Measurements from ENCODE around the gene ARHGAP10. TPM values are rescaled to one million over a fixed set of nuclear protein-coding genes. Genes with fewer than 3 reads are reported as not detected.

Gene ARHGAP10
- total RNA-seq, 1 donor from 2014 or later = 11.5 TPM

DNA sequence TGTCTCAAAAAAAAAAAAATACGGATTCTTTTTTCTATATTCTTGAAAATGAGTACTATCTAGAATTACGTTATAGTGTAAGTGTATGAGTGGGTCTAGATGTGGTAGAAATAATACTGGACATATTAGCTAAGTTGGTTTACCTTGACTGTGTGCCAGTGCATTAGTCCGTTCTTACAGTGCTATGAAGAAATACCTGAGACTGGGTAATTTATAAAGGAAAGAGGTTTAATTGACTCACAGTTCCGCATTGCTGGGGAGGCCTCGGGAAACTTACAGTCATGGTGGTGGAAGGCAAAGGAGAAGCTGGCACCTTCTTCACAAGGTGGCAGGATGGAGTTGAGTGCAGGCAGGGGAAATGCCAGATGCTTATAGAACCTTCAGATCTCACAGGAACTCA lies 92.4 kb downstream of the ARHGAP10 start:
- intact Hi-C loops (cut with micrococcal nuclease) = no loop called here

DNA sequence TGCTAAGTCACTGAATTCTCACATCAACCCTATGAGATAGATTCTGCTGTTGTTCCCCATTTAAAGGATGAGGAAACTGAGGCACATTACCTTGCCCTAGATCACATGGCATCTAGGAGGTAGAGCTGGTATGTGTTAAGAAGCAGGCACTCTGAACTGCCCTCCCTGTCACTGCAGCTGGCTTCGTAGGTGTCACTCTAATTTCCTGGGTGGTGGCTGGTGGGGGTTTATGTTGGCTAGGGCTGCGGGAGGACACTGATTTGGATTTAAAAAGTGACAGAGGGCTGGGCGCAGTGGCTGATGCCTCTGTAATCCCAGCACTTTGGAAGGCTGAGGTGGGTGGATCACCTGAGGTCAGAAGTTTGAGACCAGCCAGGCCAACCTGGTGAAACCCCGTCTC lies 93.0 kb downstream of the ARHGAP10 start:
- intact Hi-C loops (cut with micrococcal nuclease) = no loop called here

DNA sequence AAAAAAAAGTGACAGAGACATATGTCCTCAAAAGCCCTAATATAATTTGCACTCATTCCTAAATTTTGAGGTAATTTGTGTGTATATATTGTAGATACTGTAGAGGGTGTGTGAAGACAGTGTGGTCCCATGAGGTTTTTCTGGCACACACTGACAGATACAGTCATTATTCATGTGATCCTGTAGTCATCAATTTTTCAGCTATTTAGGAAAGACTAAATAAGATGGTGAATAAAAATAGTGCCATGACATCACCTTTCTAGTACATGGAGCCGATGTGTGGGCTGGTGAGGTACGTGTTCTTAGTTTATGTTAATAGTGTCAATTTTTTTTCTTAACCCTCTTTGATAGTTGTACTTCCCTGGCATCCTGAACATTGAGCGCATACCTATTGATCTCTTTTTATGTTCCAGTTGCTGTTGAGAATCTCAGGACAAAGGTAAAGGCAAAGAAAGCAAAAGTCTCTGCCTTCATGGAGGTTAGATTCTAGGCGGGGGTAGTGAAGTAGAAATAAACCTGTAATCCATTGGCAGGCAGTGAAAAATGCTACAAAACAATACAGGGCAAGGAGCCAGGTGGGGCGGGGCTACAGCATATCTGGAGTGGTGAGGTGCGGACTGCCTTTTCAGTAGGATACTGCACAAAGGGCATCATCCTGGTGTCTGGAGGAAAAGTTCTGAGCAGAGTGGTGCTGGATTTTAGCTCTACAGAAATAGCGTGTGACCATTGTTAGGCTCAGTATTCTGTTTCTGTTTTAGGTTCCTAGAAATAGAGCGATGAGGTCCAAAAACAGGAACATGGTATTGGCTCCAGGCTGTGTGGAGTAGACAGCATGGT lies 93.8 kb downstream of the ARHGAP10 start:
- intact Hi-C loops (cut with micrococcal nuclease) = no loop called here

DNA sequence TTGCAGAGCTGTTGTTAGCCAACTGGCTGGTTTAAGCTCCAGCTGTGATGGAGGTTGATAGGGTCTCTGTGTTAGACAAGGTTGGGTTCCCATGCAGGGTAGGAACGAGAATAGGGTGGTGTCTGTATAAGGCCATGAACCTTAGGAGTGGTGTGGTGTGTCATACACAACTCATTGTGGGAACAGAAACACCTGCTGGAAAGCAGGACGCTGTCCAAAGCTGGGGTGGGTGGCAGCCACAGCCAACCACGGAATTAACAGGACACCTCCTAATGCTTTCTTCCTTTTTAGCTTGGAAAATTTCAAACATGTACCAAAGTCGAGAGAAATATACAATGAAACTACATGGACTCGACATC lies 94.4 kb downstream of the ARHGAP10 start:
- intact Hi-C loops (cut with micrococcal nuclease) = no loop called here

DNA sequence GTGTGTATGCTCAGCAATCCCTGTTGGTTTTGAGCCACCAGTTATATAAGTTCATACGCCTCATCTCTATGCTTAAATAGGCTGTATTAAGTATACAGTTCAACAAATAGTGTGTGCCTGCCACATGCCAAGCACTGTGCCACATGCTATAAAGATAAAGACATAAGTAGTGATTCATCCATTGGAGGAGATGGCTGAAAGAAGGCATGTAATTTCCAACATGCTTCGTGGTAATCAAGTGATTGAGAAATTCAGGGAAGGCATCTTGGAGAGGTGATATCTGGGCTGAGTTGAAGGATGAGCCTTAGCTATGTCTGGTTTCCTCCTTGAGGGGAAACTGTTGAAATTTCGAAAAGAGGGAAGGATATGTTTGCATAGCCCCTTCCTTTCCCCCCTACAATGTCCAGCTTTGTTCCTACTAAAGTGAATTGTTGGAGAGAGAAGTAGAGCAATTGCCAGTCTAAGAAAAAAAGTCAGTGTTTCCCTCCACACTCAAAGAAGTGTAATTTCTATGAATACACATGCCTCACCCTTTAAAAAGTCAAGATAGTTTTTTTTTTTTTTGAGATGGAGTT lies 96.5 kb downstream of the ARHGAP10 start:
- intact Hi-C loops (cut with micrococcal nuclease) = no loop called here

DNA sequence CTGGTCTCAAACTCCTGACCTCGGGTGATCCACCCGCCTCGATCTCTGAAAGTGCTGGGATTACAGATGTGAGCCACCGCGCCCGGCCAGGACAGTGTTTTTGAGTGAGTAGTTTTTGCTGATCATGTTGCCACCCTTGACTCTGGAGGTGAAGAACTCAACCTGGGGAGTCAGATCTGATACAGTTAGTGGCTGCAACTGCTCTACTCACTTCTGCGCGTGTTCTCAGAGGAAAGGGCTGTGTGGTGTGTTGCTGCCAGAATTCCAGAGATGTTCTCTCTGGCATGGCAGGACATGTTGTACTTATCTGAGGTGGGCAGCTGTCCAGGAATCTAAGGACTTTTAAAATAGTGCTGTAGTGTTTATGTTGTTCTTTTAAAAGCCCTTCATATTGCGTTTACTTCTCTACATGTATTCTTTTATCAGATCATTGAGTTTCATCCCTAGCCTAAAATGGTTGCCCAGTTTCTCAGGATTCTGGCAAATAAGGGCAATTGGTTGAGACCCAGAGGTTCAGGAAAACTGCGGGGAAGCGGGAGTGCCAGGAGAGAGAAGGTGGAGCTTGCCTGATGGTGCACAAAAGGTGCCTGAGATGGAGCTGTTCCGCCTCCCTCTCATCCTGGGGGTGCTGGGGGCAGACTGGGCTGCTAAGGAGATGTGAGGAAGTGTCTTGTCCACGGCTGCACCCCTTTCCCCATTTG lies 97.7 kb downstream of the ARHGAP10 start:
- intact Hi-C loops (cut with micrococcal nuclease) = no loop called here

DNA sequence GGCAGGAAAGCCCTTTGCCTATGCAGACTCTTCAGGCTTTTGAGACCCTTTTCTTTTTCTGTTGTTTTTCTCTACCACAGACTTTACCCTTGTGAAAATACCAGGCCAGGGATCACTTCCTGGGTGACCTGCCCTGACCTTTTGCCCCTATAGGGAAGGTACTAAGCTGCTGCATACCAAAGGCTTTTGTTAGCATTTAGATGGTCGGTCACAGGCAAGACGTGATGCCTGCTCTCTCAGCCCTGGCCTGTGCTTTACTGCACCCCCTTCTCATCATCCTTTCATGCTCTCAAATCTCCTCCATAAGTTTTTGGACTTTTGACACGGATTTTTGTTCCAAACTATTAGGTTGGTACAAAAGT lies 98.2 kb downstream of the ARHGAP10 start:
- intact Hi-C loops (cut with micrococcal nuclease) = no loop called here

DNA sequence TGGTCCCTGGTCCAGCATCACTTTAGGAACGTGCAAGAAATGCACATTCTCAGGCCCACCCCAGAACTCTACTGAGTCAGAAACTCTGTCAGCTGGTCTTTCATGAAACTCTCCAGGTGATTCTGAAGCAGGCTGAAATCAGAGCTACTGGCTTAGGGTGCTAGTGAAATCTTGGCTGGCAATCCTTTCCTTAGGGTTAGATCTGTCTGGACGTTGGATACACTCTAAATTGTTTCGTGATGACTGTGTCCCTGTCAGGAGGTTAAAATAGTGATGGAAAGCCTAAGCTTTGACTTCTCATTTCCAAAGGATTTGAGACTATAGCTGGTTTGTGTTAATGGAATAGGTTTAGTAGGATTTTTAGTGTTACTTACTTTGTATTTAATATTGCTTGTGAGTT lies 99.1 kb downstream of the ARHGAP10 start:
- intact Hi-C loops (cut with micrococcal nuclease) = no loop called here

DNA sequence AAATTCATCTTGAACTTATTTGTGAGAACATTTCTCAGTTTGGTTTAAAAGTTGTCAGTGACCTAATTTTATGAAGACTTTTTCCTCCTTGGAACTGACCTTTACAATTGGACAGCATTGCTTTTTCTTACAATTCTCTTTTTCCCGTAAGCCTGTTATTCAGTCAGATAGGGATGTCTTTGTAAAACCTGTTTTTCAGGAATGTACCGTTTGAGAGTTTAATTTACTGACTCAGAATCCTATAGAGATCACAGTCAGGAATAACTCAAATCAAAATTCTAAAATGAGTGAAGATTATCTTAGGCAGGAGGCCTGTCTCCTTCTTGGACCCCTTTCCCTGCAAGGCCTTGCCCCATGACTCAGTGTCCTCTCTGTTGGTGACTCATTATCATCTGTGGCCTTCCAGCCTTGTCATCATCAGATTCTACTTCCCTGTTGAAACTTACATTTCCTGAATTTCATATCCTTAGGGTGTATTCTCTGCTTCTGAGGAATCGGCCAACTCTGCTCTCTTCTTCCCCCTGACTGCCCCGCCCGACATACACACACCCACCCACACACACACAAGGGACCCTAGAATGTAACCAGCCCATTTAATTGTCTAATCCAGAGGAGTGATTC lies 99.8 kb downstream of the ARHGAP10 start:
- intact Hi-C loops (cut with micrococcal nuclease) = no loop called here

DNA sequence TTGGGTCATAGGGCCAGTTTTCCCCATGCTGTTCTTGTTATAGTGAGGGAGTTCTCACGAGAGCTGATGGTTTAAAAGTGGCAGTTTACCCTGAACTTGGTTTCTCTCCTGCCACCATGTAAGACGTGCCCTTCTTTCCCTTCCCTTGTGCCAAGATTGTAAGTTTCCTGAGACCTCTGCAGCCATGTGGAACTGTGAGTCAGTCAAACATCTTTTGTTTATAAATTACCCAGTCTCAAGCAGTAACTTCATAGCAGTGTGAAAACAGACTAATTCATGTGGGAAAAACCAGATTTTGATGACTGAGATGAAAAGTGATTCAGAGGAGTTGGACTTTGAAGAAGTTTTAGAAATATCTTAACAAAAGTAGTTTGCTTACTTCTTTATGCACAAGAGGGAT lies 101.4 kb downstream of the ARHGAP10 start:
- intact Hi-C loops (cut with micrococcal nuclease) = no loop called here

DNA sequence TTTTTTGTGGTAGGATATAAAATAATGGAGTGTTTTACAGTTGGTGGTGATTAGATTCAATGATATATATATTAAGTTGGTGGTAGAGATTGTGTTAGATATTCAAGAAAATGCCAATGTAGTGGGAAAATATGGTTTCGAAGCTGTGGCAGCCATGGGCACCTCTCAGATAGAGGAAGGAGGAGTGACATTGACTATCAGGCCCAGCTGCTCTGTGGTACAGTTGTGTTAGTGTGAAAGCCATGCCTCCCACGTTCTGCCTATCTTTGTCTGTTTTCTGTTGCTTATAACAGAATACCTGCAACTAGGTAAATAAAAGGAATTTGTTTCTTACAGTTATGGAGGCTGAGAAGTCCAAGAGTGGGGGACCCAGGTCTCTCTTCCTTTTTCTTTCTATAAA lies 101.9 kb downstream of the ARHGAP10 start:
- intact Hi-C loops (cut with micrococcal nuclease) = no loop called here

DNA sequence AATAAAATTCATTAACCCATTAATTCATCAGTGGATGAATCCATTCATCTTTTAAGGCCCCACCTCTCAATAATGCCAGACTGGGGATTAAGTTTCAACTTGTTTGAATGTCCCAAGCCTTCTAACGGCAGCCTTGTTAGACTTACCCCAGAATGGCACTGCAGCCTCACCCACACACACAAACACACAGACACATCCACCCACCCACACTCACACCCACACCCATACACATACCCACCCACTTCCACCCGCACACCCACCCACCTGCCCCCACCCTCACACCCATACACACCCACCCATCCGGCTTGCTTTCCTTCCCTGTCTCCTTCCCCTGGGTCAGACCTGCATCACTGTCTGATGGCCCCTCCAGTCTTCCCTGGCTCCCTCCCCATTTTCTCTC lies 102.6 kb downstream of the ARHGAP10 start:
- intact Hi-C loops (cut with micrococcal nuclease) = no loop called here

DNA sequence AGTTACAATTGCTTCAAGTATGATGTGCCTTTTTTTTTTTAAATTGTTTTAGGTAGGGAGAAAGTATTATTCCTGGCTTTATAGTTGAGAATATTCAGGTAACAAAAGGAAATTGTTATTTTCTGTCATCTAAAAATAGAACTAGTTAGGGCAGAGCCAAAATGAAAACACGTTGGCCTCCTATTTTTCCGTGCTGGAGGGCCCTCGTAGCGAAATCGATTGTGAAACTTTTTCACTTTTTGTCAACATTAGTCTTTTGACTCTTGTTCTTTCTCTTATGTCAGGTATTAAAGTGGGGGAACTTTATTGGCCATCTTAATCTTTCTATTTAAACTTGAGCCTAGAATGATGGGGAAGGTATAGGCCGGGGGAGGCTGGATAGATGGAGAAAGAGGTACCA lies 104.9 kb downstream of the ARHGAP10 start:
- intact Hi-C loops (cut with micrococcal nuclease) = no loop called here

DNA sequence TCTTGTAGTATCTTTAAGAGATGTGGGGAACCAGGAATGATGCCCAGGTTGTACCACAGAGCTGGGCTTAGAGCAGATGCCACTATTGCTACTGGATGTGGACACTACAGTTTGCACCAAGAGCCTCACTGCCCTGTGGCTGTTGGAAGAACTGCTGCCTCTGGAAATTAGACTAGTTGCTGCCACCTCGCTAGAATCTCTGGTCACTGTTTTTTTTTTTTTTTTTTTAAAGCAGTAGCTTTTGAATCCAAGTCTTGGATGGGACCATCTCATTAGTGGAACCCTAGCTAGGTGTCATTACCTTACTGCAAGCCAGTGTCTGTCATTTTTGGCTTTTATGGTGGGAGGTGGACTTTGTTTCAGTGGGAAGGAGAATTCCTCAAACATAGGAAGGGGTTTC lies 105.5 kb downstream of the ARHGAP10 start:
- intact Hi-C loops (cut with micrococcal nuclease) = no loop called here

DNA sequence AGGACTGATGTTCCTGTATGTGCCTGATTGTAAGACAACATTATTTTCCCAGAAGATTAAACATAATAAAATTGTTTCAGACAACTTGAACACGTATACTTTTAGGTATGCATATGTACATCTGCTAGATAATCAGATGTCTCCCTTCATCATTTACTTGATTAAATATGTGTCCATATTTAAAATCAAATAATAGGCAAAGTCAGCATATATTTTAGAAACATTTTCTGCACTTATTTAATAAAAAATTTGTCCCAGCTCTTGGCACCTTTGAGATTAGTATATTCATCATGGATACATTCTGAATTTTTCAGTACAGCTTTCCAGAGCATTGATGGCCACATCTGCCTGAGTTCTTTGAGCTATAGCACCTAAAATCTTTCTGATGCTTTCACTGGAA lies 106.0 kb downstream of the ARHGAP10 start:
- intact Hi-C loops (cut with micrococcal nuclease) = no loop called here

DNA sequence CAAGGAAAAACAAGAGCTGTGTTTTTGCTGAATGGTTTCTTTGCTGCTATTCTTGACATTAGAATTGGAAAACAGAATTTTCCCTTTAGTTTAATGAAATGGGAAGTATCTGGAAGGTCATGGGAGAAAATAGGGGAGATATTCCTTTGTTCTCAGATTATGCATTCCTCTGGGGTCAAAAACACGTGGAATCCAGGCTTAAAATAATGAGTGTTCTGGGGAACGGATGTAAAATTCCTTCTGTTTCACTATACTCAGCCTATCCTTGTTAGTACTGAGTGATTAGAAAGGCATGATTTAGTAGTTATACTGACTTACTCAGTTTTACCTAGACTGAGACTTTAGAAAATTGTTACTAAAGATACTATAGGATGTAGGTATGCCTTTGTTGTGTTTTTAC lies 107.3 kb downstream of the ARHGAP10 start:
- intact Hi-C loops (cut with micrococcal nuclease) = no loop called here

DNA sequence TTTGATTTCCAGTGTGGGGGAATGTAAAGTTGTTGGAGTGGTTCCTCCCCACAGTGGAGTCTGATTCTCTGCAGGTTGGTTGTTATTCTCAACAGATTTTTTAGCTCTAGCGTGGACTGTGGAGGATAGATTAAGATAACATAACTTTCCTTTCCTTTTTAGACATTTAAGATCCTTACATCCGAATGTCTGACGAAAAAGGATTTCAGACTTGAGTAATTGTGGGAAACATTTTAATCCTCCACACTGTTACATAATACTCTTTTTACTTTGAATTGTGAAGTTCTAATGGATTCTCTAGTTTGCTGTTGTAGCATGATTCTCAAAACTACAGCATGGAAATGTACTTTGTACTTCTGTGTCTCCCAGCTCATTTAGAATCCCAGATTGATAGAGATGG lies 107.8 kb downstream of the ARHGAP10 start:
- intact Hi-C loops (cut with micrococcal nuclease) = no loop called here

DNA sequence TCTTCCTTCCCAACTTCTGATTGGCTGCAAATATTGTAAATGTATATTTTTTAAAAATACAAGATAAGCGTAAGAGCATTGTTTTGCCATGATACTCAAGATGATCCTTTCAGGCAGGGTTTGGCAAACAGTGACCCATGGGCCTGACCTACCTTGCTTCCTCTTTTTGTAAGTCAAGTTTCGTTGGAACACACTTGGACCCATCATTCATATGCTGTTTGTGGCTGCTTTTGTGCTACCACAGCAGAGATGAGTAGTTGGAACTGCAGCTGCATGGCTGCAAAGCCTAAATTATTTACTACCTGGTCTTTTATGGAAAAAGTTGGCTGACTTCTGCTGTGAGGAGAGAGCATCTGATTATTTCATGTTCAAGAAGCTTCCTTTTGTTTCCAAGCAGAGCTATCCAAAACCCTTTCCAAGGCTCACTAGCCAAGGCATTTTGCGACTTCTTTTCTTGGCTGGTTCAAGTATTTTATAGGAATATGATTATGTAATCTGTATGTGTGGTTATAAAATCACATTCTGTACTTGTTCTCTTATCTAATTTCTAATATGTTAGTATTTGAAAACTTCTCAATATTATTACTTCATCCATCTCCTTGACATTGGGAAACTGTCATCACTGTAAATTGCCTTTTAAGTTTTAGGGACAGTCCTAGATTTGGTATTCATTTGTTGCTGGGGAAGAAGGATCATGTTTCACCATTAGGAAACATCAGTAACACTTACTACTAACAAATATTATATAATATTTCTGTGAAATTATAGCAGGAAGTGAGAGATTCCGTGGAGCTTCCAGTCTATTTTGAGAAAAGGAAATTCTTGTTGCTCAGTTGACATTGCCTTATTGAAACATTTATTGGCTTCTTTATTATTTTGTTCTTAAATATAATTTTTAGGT lies 109.2 kb downstream of the ARHGAP10 start:
- intact Hi-C loops (cut with micrococcal nuclease) = no loop called here

DNA sequence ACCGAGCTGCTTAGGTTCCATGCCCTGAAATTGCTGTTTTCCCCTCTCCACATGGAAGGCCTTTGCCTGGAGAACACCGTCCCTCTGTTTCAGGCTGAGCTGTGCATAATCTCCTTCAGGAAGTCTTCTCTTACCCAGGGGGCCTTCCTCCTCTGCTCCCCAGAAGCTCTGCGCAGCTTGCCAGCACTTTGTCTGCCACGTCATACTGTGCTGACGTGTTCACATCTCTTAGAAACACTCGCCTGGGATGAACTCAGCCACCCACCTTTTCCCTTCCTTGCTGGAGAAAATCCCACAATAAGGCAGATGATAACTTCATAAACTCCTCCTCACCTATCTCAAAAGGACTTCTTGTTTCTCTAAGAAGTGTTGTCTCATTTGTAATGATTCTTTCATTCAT lies 110.7 kb downstream of the ARHGAP10 start:
- intact Hi-C loops (cut with micrococcal nuclease) = no loop called here

DNA sequence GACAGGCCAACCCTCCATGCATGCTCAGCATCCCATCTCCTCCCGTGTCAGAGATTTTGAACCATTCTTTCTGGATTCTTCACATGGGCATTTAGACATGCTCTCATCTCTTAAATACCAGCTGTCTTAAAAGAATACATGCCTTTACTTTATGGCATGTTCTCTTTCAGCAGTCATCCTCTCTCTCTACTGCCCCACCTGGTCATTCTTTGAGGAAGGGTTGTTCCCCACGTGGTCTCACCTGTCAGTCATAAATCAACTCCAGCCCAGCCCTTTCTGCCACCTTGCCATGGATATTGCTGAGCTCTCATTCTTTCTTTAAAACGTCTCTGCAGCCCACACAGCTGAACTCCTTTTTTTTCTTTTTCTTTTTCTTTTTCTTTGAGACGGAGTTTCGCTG lies 111.3 kb downstream of the ARHGAP10 start:
- intact Hi-C loops (cut with micrococcal nuclease) = no loop called here

DNA sequence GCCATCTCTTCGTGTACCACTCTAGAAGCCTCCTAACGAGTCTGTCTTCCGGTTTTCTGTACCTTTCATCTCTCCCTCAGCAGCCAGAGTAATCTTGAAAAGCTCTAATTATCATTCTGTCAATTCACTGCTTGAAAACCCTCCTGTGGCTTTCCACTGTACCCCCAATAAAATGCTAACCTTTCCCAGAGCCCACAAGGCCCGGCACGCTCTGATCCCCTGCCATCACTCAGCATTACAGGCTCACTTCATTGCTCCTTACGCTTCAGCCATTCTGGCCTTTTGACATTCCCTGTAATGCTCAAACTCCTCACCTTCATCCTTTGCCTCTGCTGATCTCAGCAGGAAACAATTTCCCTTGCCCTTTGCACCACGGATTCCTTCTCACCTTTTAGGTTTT lies 112.9 kb downstream of the ARHGAP10 start:
- intact Hi-C loops (cut with micrococcal nuclease) = loop anchor here (5.0 kb wide), 1 partner anchor 227 kb away; the partner anchor contains the start of gene TMEM184C

All from T-helper 1 cell treated with Interleukin-12 subunit alpha and Interleukin-12 subunit beta and Interleukin-4 antibody, amounts not matched to agents 30 ng/mL and 1 ng/mL, for 36 hours (primary cell).